ENCODE measurements around the gene XRN2. TPM values are rescaled to one million over a fixed set of nuclear protein-coding genes. Genes with fewer than 3 reads are reported as not detected.
A peak's percentile ranks its signal among the peaks of the same experiment; 100 is the strongest.

Gene XRN2
- total RNA-seq: 96.2 TPM

GRCh38 chr20:21303061-21303871 lies at the start of gene XRN2:
XRN2 (plus strand) TSS chr20:21303331; CDS start chr20:21303399, 68 bp downstream.
- peak; percentile 94 for DNase-seq (ENCODE audit: low spot score in 2 of 2)
- FAIRE-seq: no peak

- FAIRE-seq: no peak
- no peak for DNase-seq (ENCODE audit: low spot score in 2 of 2)
These were observed 45.9 kb upstream of the XRN2 start for GRCh38 chr20:21257192-21257591.

GRCh38 chr20:21258411-21258810 lies 44.7 kb upstream of the XRN2 start:
- DNase-seq (ENCODE audit: low spot score in 2 of 2) (no peak), FAIRE-seq (no peak)

GRCh38 chr20:21259346-21259745 lies 43.8 kb upstream of the XRN2 start:
- DNase-seq (ENCODE audit: low spot score in 2 of 2) (peak in 1 of 2 donors; percentile 15), FAIRE-seq (peak; percentile 39)

- FAIRE-seq (no peak), DNase-seq (ENCODE audit: low spot score in 2 of 2) (no peak)
These were observed 40.3 kb upstream of the XRN2 start for GRCh38 chr20:21262812-21263211.

- FAIRE-seq: no peak
- no peak for DNase-seq (ENCODE audit: low spot score in 2 of 2)
These were observed 37.6 kb upstream of the XRN2 start for GRCh38 chr20:21265261-21266190.

GRCh38 chr20:21266191-21266536 lies 37.0 kb upstream of the XRN2 start:
- no peak for DNase-seq (ENCODE audit: low spot score in 2 of 2)
- FAIRE-seq: no peak

- DNase-seq (ENCODE audit: low spot score in 2 of 2) (no peak), FAIRE-seq (no peak)
These were observed 33.4 kb upstream of the XRN2 start for GRCh38 chr20:21269772-21270171.

GRCh38 chr20:21270806-21271205 lies 32.3 kb upstream of the XRN2 start:
- FAIRE-seq (peak; percentile 52), DNase-seq (ENCODE audit: low spot score in 2 of 2) (no peak)

GRCh38 chr20:21272279-21272678 lies 30.9 kb upstream of the XRN2 start:
- FAIRE-seq: no peak

GRCh38 chr20:21272679-21273078 lies 30.5 kb upstream of the XRN2 start:
- FAIRE-seq: no peak

More at GRCh38 chr20:21272279-21272678, 30.9 kb upstream of the XRN2 start:
- no peak for DNase-seq (ENCODE audit: low spot score in 2 of 2)

GRCh38 chr20:21273755-21274386 lies 29.3 kb upstream of the XRN2 start:
- FAIRE-seq: no peak

More at GRCh38 chr20:21272679-21273078, 30.5 kb upstream of the XRN2 start:
- DNase-seq (ENCODE audit: low spot score in 2 of 2): no peak

GRCh38 chr20:21278829-21279228 lies 24.3 kb upstream of the XRN2 start:
- no peak for FAIRE-seq
- no peak for DNase-seq (ENCODE audit: low spot score in 2 of 2)

More at GRCh38 chr20:21273755-21274386, 29.3 kb upstream of the XRN2 start:
- no peak for DNase-seq (ENCODE audit: low spot score in 2 of 2)

- DNase-seq (ENCODE audit: low spot score in 2 of 2) (no peak), FAIRE-seq (no peak)
These were observed 23.2 kb upstream of the XRN2 start for GRCh38 chr20:21279706-21280521.

GRCh38 chr20:21280522-21281016 lies 22.6 kb upstream of the XRN2 start:
- DNase-seq (ENCODE audit: low spot score in 2 of 2) (no peak), FAIRE-seq (no peak)

- no peak for FAIRE-seq
- no peak for DNase-seq (ENCODE audit: low spot score in 2 of 2)
These were observed 16.4 kb upstream of the XRN2 start for GRCh38 chr20:21286775-21287174.

GRCh38 chr20:21288587-21289370 lies 14.4 kb upstream of the XRN2 start:
- DNase-seq (ENCODE audit: low spot score in 2 of 2) (no peak), FAIRE-seq (no peak)

GRCh38 chr20:21289651-21290050 lies 13.5 kb upstream of the XRN2 start:
- no peak for FAIRE-seq
- DNase-seq (ENCODE audit: low spot score in 2 of 2): no peak

- FAIRE-seq: no peak
- DNase-seq (ENCODE audit: low spot score in 2 of 2): no peak
These were observed 12.1 kb upstream of the XRN2 start for GRCh38 chr20:21291026-21291425.

Data from frontal cortex (tissue), 4 donors.